HFF-Myc (cell line): Measurements from ENCODE around the gene PSMC2.

Source experiments
- DNase-seq: peaks from one replicate; pipeline ENCODE4 v3.0.0-alpha.2; 2011; ENCODE audit warnings: low read depth; ENCODE audit errors: extremely low read depth
- H3K4me3 ChIP-seq: replicated peaks from 2 replicates; pipeline ENCODE4 v1.5.1; 2011; ENCODE audit warnings: low read depth, mild to moderate bottlenecking, control low read depth, low read length
- TF ChIP-seq, protein P1 (sequence below): IDR thresholded peaks from 2 replicates; pipeline ENCODE4 v1.5.1; 2012; ENCODE audit warnings: mild to moderate bottlenecking, low read depth, low read length, control low read depth; ENCODE audit errors: missing control alignments

PSMC2 gene

DNA sequence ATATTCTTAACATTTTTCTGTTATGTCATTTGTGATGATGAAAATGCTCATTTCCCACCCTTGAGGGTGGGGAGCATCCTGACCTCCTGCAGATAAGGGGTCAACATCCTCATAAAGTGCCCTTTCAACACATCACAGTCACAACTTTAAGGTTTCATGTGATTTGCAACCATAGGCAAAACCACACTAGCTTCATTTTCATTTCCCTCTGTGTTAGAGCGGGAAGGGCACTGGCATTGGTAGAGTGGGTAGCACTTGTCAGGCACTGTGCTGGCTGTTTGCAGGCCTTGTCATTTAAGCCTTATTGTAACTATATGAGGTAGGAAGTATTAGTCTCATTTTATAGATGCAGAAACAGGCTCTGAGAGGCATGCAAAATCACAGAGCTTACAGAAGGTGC, 39.8 kb downstream of the PSMC2 start:
- no peak overlapping the region for H3K4me3 ChIP-seq
- no peak for DNase-seq
- TF ChIP-seq, protein P1, sequence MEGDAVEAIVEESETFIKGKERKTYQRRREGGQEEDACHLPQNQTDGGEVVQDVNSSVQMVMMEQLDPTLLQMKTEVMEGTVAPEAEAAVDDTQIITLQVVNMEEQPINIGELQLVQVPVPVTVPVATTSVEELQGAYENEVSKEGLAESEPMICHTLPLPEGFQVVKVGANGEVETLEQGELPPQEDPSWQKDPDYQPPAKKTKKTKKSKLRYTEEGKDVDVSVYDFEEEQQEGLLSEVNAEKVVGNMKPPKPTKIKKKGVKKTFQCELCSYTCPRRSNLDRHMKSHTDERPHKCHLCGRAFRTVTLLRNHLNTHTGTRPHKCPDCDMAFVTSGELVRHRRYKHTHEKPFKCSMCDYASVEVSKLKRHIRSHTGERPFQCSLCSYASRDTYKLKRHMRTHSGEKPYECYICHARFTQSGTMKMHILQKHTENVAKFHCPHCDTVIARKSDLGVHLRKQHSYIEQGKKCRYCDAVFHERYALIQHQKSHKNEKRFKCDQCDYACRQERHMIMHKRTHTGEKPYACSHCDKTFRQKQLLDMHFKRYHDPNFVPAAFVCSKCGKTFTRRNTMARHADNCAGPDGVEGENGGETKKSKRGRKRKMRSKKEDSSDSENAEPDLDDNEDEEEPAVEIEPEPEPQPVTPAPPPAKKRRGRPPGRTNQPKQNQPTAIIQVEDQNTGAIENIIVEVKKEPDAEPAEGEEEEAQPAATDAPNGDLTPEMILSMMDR, result no peak

GRCh38 chr7:103388469-103389140, 41.2 kb downstream of the PSMC2 start:
- TF ChIP-seq, protein P1, result no peak
- H3K4me3 ChIP-seq, result no peak overlapping the region
- no peak for DNase-seq

DNA sequence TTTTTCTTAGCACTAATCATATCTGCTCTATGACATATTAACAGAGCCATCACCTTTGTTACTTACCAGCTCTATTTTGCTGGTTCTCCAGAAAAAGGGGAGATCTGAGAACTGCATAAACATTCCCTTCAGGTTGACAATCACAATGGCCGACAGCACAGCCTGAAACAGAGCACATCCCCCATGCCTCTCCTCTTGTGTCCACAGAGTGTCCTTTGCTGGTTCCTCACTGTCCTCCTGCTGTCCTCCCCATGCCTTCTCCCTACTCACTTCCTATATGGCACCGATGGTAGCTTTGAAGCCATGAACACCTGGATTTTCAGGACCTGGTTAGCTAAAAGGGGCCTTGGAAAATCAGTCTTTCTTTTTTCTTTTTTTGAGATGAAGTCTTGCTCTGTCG, 41.8 kb downstream of the PSMC2 start:
- DNase-seq, result no peak
- H3K4me3 ChIP-seq, result no peak overlapping the region
- TF ChIP-seq, protein P1, result no peak

DNA sequence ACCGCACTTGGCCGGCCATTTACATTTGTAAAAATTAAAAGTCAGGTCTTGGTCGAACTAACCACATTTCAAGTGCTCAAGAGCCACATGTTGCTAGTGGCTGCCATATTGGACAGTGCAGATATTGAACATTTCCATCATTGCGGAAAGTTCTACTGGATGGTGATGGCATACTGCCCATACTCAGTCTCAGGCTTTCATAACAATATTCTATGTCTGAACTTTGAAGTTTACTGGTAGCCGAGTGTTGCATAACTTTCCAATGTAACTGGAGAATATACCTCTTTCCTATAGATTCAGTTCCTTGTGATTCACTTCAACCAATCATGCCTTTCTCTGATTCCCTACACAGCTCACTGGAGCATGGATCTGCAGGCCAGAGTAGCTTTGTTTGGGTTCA, 43.7 kb downstream of the PSMC2 start:
- H3K4me3 ChIP-seq, result no peak overlapping the region
- no peak for DNase-seq
- TF ChIP-seq, protein P1, result no peak

DNA sequence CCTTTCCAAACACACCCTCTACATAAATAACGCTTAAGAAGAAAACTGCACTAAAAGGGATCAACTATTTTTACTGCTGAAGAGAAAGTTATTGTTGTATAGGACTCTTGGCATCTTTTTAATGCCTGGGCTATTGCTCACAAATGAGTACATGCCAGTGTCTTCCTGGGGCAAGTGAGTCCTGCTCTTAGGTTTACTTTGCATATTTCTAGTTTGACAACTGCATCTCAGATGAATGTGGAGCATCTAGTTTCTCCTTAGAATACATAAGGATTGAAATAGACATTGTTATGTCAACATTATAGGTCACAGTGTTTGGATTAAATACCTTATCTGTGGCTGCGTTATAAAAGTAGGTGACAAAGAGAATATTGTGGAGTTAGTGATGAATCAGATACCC, 44.5 kb downstream of the PSMC2 start:
- no peak for DNase-seq
- TF ChIP-seq, protein P1, result no peak
- H3K4me3 ChIP-seq, result no peak overlapping the region

GRCh38 chr7:103394566-103394965, 47.1 kb downstream of the PSMC2 start:
- H3K4me3 ChIP-seq, result no peak overlapping the region
- TF ChIP-seq, protein P1, result no peak

GRCh38 chr7:103395071-103395470, 47.6 kb downstream of the PSMC2 start:
- no peak overlapping the region for H3K4me3 ChIP-seq
- TF ChIP-seq, protein P1, result no peak
- DNase-seq, result no peak

More at GRCh38 chr7:103394566-103394965, 47.1 kb downstream of the PSMC2 start:
- no peak for DNase-seq
